B cell (primary cell): ENCODE data around the gene CELA3B. TPM values are rescaled to one million over a fixed set of nuclear protein-coding genes. Genes with fewer than 3 reads are reported as not detected.
"Not testable (repeated sequence)": the region's sequence is repeated elsewhere in the genome, so short reads cannot be mapped to it uniquely, and the experiment has no call there.

Experiments used
- ATAC-seq: fragments of 200-7000 bp; cut with Tn5 transposase; one replicate; pipeline ENCODE4 v1.10.0; 2021; ENCODE audit warnings: low read depth, mild to moderate bottlenecking, moderate number of reproducible peaks, moderate library complexity
- CTCF ChIA-PET: fragments of 350-600 bp; sonication (Branson Sonifier 250); formaldehyde crosslinking; loops from one replicate; lab custom pipeline; 2021; ENCODE audit warnings: antibody characterized with exemption, inconsistent platforms; lab: Charles Lee
- POLR2A ChIA-PET: fragments of 350-600 bp; sonication (Branson Sonifier 250); formaldehyde crosslinking; loops from one replicate; lab custom pipeline; 2021; ENCODE audit warnings: antibody characterized with exemption; lab: Charles Lee
- DNase-seq: peaks from one replicate; pipeline ENCODE4 v3.0.0; 2013
- H2AFZ ChIP-seq: 2 replicates; pipeline ENCODE4 v1.6.1; 2012; ENCODE audit warnings: mild to moderate bottlenecking, low read depth, low read length; ENCODE audit not compliant: insufficient read depth, poor library complexity, severe bottlenecking
- H3K27ac ChIP-seq, 2 donors: 1 replicate in 1 of 2; 2 replicates in 1 of 2; pipeline ENCODE4 v1.5.1; 2012 to 2013; ENCODE audit warnings: low read length in 2 of 2, mild to moderate bottlenecking in 2 of 2, moderate library complexity in 1 of 2
- H3K27me3 ChIP-seq, 4 experiments: fragments of 200-600 bp in 1 of 4; sonication (generic) in 1 of 4; replicated peaks in 1 of 4; 1 replicate in 2 of 4; 2 replicates in 2 of 4; pipeline versions ENCODE4 v1.6.1 to v1.7.0; 2013 to 2016; ENCODE audit warnings: low read length in 3 of 4, mild to moderate bottlenecking in 2 of 4, mixed read lengths in 1 of 4, moderate library complexity in 1 of 4; ENCODE audit not compliant: insufficient read depth in 4 of 4, control insufficient read depth in 3 of 4; ENCODE audit errors: control extremely low read depth in 1 of 4
- H3K36me3 ChIP-seq, 2 experiments: replicated peaks in 1 of 2; 1 replicate in 1 of 2; 2 replicates in 1 of 2; pipeline versions ENCODE4 v1.6.1 to v1.7.1; 2013; ENCODE audit warnings: low read length in 1 of 2; ENCODE audit not compliant: insufficient read depth in 2 of 2, control insufficient read depth in 1 of 2; ENCODE audit errors: control extremely low read depth in 1 of 2, extremely low read depth in 1 of 2
- H3K4me1 ChIP-seq, 2 donors: fragments of 200-600 bp in 1 of 2; sonication (generic) in 1 of 2; 1 replicate in 1 of 2; 2 replicates in 1 of 2; pipeline versions ENCODE4 v1.5.1 to v1.6.1; 2013 to 2017; ENCODE audit warnings: low read length in 2 of 2; ENCODE audit not compliant: control insufficient read depth in 2 of 2, insufficient read depth in 2 of 2
- H3K4me2 ChIP-seq: replicated peaks from 2 replicates; pipeline ENCODE3; 2012; ENCODE audit warnings: mild to moderate bottlenecking, low read depth, low read length; ENCODE audit not compliant: poor library complexity, severe bottlenecking
- H3K4me3 ChIP-seq, 5 experiments: fragments of 200-600 bp in 1 of 5; sonication (generic) in 1 of 5; 1 replicate in 3 of 5; 2 replicates in 2 of 5; pipeline versions ENCODE4 v1.5.1 to v1.7.0; 2011 to 2016; ENCODE audit warnings: low read length in 4 of 5, mild to moderate bottlenecking in 4 of 5, low read depth in 2 of 5, control low read depth in 1 of 5, moderate library complexity in 1 of 5; ENCODE audit not compliant: insufficient read depth in 1 of 5; ENCODE audit errors: control extremely low read depth in 1 of 5, extremely low read depth in 1 of 5
- H3K79me2 ChIP-seq: fragments of 200-600 bp; sonication (generic); one replicate; pipeline ENCODE4 v1.6.0; 2016; ENCODE audit warnings: low read length; ENCODE audit not compliant: control insufficient read depth, insufficient read depth
- H3K9ac ChIP-seq: fragments of 200-600 bp; sonication (generic); 2 replicates; pipeline ENCODE4 v1.6.1; 2017; ENCODE audit warnings: mild to moderate bottlenecking, low read length, moderate library complexity
- H3K9me3 ChIP-seq, 3 donors: one replicate each; pipeline versions ENCODE4 v1.6.1 to v1.7.1; 2013; ENCODE audit warnings: low read length in 2 of 3; ENCODE audit not compliant: control insufficient read depth in 2 of 3, insufficient read depth in 1 of 3; ENCODE audit errors: control extremely low read depth in 1 of 3
- H4K20me1 ChIP-seq: 2 replicates; pipeline ENCODE4 v1.6.0; 2012; ENCODE audit warnings: mild to moderate bottlenecking, low read length; ENCODE audit not compliant: insufficient read depth, control insufficient read depth, poor library complexity, severe bottlenecking
- H3K27ac Mint-ChIP-seq: one replicate; pipeline ENCODE4 v1.8.0; 2021; ENCODE audit warnings: mixed read lengths
- H3K27me3 Mint-ChIP-seq: one replicate; pipeline ENCODE4 v1.8.0; 2021; ENCODE audit warnings: mixed read lengths
- H3K4me1 Mint-ChIP-seq: one replicate; pipeline ENCODE4 v1.8.0; 2021; ENCODE audit warnings: mixed read lengths
- H3K4me3 Mint-ChIP-seq: one replicate; pipeline ENCODE4 v1.8.0; 2021; ENCODE audit warnings: mixed read lengths
- H3K9me3 Mint-ChIP-seq: one replicate; pipeline ENCODE4 v1.8.0; 2022; ENCODE audit warnings: mixed read lengths; ENCODE audit not compliant: insufficient read depth
- CTCF ChIP-seq: fragments of 200-600 bp; IDR thresholded peaks from one replicate; pipeline ENCODE4 v1.8.0; 2022; ENCODE audit warnings: antibody characterized with exemption, mild to moderate bottlenecking
- EZH2 ChIP-seq: IDR thresholded peaks from 2 replicates; pipeline ENCODE4 v1.6.1; 2012; ENCODE audit warnings: borderline replicate concordance, low read depth, mild to moderate bottlenecking, moderate library complexity, low read length; ENCODE audit not compliant: insufficient read depth, poor library complexity, severe bottlenecking
- WGBS: methylation state at CpG from one replicate; pipeline ENCODE4 v1.1.5; 2013; ENCODE audit warnings: missing lambda C conversion rate; ENCODE audit not compliant: insufficient coverage; 5-methylcytosine and 5-hydroxymethylcytosine counted together
- intact Hi-C: fragments of 100-400 bp; cut with micrococcal nuclease; formaldehyde crosslinking; loops from one replicate; pipeline ENCODE4 v1.10.0; 2022
- polyA plus RNA-seq: library from polyadenylated mRNA; depleted of rRNA; stranded (reverse); fragments of >200 nt; gene quantifications from 2 replicates; pipeline ENCODE4 v1.2.3, GENCODE V29; 2012
- total RNA-seq, 2 donors: library from RNA; stranded (reverse); fragments of 120-200 nt in 1 of 2; gene quantifications; 1 replicate in 1 of 2; 2 replicates in 1 of 2; pipeline versions ENCODE4 v1.2.3 to v1.2.4, GENCODE V29; 2013 to 2022

Gene CELA3B
- total and polyA plus RNA-seq, 2 donors (not counting 1 experiment from before 2014, with no cell fraction given), result not detected

- no peak for ATAC-seq
- WGBS, result 66% methylated on average over 5 of the region's 5 CpGs
- H3K4me3 Mint-ChIP-seq, result no peak within 1 kb of the TSS
Observed at GRCh38 chr1:22001409-22001808, 24.6 kb downstream of the CELA3B start, which contains the start of gene CELA3A. Gene CELA3A (plus strand): TSS chr1:22001657. CDS start chr1:22001675, 18 bp downstream.

GRCh38 chr1:22002461-22002860, 25.6 kb downstream of the CELA3B start:
- H3K27ac ChIP-seq, intact Hi-C loops, H3K9me3 Mint-ChIP-seq, H3K4me1 ChIP-seq, H3K79me2 ChIP-seq, H3K4me1 Mint-ChIP-seq, DNase-seq, H3K9ac ChIP-seq, H4K20me1 ChIP-seq, H2AFZ ChIP-seq, ATAC-seq, H3K4me2 ChIP-seq, H3K27me3 Mint-ChIP-seq, H3K36me3 ChIP-seq, H3K9me3 ChIP-seq, CTCF ChIA-PET, POLR2A ChIA-PET, H3K27ac Mint-ChIP-seq, H3K4me3 ChIP-seq, H3K27me3 ChIP-seq, H3K4me3 Mint-ChIP-seq: not testable (repeated sequence)
- WGBS, result 29% methylated on average over 1 of the region's 5 CpGs

More at GRCh38 chr1:22001409-22001808, 24.6 kb downstream of the CELA3B start, which contains the start of gene CELA3A:
- no peaks in the 10 kb centered on the region for H4K20me1 ChIP-seq
- no peak within 1 kb of the TSS for H2AFZ ChIP-seq
- no peaks in the 10 kb centered on the region for H3K27me3 ChIP-seq
- ChIA-PET POLR2A (no interaction called here), CTCF (interaction anchor here (0.6 kb wide), 1 partner anchor 1615 kb away, joined by 3 read pairs; no protein-coding TSS in a partner anchor)
- no peak within 1 kb of the TSS for H3K27ac Mint-ChIP-seq
- no peak within 1 kb of the TSS for H3K27ac ChIP-seq
- no peaks in the 10 kb centered on the region for H3K79me2 ChIP-seq
- no peak for TF ChIP-seq EZH2
- TF ChIP-seq CTCF, result no peak
- no peaks in the 10 kb centered on the region for H3K4me1 Mint-ChIP-seq
- H3K9me3 ChIP-seq, result no peaks in the 10 kb centered on the region
- H3K4me2 ChIP-seq, result no peak within 1 kb of the TSS
- no peak within 1 kb of the TSS for H3K4me3 ChIP-seq
- H3K27me3 Mint-ChIP-seq, result no peaks in the 10 kb centered on the region
- H3K9me3 Mint-ChIP-seq, result no peaks in the 10 kb centered on the region
- H3K36me3 ChIP-seq, result no peaks in the 10 kb centered on the region
- intact Hi-C loops, result no loop called here
- H3K9ac ChIP-seq, result no peak within 1 kb of the TSS
- DNase-seq, result no peak
- H3K4me1 ChIP-seq, result no peaks in the 10 kb centered on the region

- WGBS, result 78% methylated on average over 6 of the region's 8 CpGs
- H3K4me3 Mint-ChIP-seq, H3K27me3 Mint-ChIP-seq, H4K20me1 ChIP-seq, H3K4me3 ChIP-seq, H3K79me2 ChIP-seq, POLR2A ChIA-PET, H3K27me3 ChIP-seq, H3K27ac Mint-ChIP-seq, DNase-seq, H3K4me1 Mint-ChIP-seq, ATAC-seq, H3K9me3 Mint-ChIP-seq, H3K9me3 ChIP-seq, H3K9ac ChIP-seq, H3K4me1 ChIP-seq, CTCF ChIA-PET, intact Hi-C loops, H3K36me3 ChIP-seq, H2AFZ ChIP-seq, H3K4me2 ChIP-seq, H3K27ac ChIP-seq: not testable (repeated sequence)
Observed at GRCh38 chr1:22002875-22003274, 26.1 kb downstream of the CELA3B start.
